GM12878 (cell line): ENCODE results near the gene FAM193B. TPM values are rescaled to one million over a fixed set of nuclear protein-coding genes. Genes with fewer than 3 reads are reported as not detected.

Experiments used
- ATAC-seq: fragments of 200-7000 bp; cut with Tn5 transposase; 3 replicates; pipeline ENCODE4 v1.9.1; 2020; ENCODE audit warnings: mild to moderate bottlenecking, moderate library complexity
- BruUV-seq: library from RNA; stranded (reverse); fragments of 400-500 nt; replicated peaks from 2 replicates; lab custom pipeline; 2021; lab: Mats Ljungman, UMichigan
- CTCF ChIA-PET: fragments of 300-600 bp; sonication (Branson Sonifier 250); formaldehyde crosslinking; extraction: SDS; loops from one replicate; lab custom pipeline; 2021; ENCODE audit warnings: inconsistent platforms; lab: Yijun Ruan, JAX
- POLR2A ChIA-PET: fragments of 350-600 bp; formaldehyde crosslinking; extraction: SDS; loops from one replicate; lab custom pipeline; 2021; ENCODE audit warnings: inconsistent platforms; lab: Charles Lee
- RAD21 ChIA-PET: fragments of 300-600 bp; sonication (Branson Sonifier 250); formaldehyde crosslinking; loops from one replicate; lab custom pipeline; 2023; ENCODE audit warnings: antibody characterized with exemption; ENCODE audit not compliant: unreplicated experiment; lab: Charles Lee
- SMC1A ChIA-PET: fragments of 300-600 bp; sonication (Branson Sonifier 250); formaldehyde crosslinking; loops from one replicate; lab custom pipeline; 2023; ENCODE audit not compliant: unreplicated experiment, uncharacterized antibody; lab: Charles Lee
- DNase-seq: peaks from one replicate; pipeline ENCODE4 v3.0.0-alpha.2; 2011; ENCODE audit warnings: low read depth, low spot score
- FAIRE-seq: peaks from 3 replicates; lab custom pipeline; 2011; peaks lifted over from hg19 to GRCh38; lab: Jason Lieb, UNC
- H2AFZ ChIP-seq: 2 replicates; pipeline ENCODE4 v1.6.0; 2011; ENCODE audit warnings: low read depth, low read length, control low read depth; ENCODE audit not compliant: control insufficient read depth
- H3K27ac ChIP-seq: 2 replicates; pipeline ENCODE4 v1.5.1; 2011; ENCODE audit warnings: control low read depth; ENCODE audit not compliant: control insufficient read depth, insufficient read depth
- H3K27me3 ChIP-seq, 2 experiments: replicated peaks in 1 of 2; 2 replicates each; pipeline versions ENCODE4 v1.6.0 to v1.6.1; 2011; ENCODE audit warnings: low read length in 1 of 2; ENCODE audit not compliant: control insufficient read depth in 2 of 2, insufficient read depth in 2 of 2
- H3K36me3 ChIP-seq, 2 experiments: 2 replicates each; pipeline ENCODE4 v1.5.1; 2011; ENCODE audit warnings: low read length in 1 of 2; ENCODE audit not compliant: control insufficient read depth in 2 of 2, insufficient read depth in 2 of 2
- H3K4me1 ChIP-seq: 2 replicates; pipeline ENCODE4 v1.6.1; 2011; ENCODE audit warnings: mild to moderate bottlenecking, low read length, moderate library complexity, mixed read lengths; ENCODE audit not compliant: control insufficient read depth, insufficient read depth
- H3K4me2 ChIP-seq: 2 replicates; pipeline ENCODE4 v1.6.0; 2011; ENCODE audit warnings: control low read depth; ENCODE audit not compliant: control insufficient read depth, insufficient read depth
- H3K4me3 ChIP-seq: fragments of 200-600 bp; sonication (generic); 2 replicates; pipeline ENCODE4 v1.5.1; 2016
- H3K79me2 ChIP-seq: 2 replicates; pipeline ENCODE4 v1.6.0; 2011; ENCODE audit warnings: low read length; ENCODE audit not compliant: control insufficient read depth, insufficient read depth
- H3K9ac ChIP-seq: 2 replicates; pipeline ENCODE4 v1.8.0; 2011; ENCODE audit warnings: low read length, control low read depth, mixed read lengths; ENCODE audit not compliant: control insufficient read depth, insufficient read depth
- H3K9me3 ChIP-seq: replicated peaks from 3 replicates; pipeline ENCODE4 v1.5.1; 2011; ENCODE audit warnings: mild to moderate bottlenecking, low read length; ENCODE audit not compliant: control insufficient read depth, insufficient read depth
- H4K20me1 ChIP-seq: 2 replicates; pipeline ENCODE4 v1.6.0; 2011; ENCODE audit not compliant: control insufficient read depth, insufficient read depth
- BMI1 ChIP-seq: fragments of 450-650 bp; IDR thresholded peaks from 2 replicates; pipeline ENCODE4 v1.6.1; 2016; ENCODE audit warnings: mild to moderate bottlenecking, moderate library complexity, borderline replicate concordance
- CHD1 ChIP-seq: IDR thresholded peaks from 2 replicates; pipeline ENCODE4 v1.6.1; 2012; ENCODE audit warnings: low read depth, low read length, improper control_type of control experiment
- CHD4 ChIP-seq: fragments of 200-600 bp; sonication (generic); IDR thresholded peaks from 2 replicates; pipeline ENCODE4 v1.6.1; 2016; ENCODE audit warnings: mild to moderate bottlenecking
- CTCF ChIP-seq, 3 experiments: IDR thresholded peaks in 2 of 3; conservative IDR thresholded peaks in 1 of 3; 2 replicates each; pipeline ENCODE4 v1.5.1; 2011; ENCODE audit warnings: low read depth in 3 of 3, low read length in 3 of 3, mild to moderate bottlenecking in 3 of 3, control low read depth in 2 of 3, moderate library complexity in 2 of 3, inconsistent platforms in 1 of 3, mixed read lengths in 1 of 3; ENCODE audit not compliant: control insufficient read depth in 2 of 3, insufficient read depth in 1 of 3; ENCODE audit errors: extremely low read depth in 1 of 3
- E2F8 ChIP-seq: fragments of 450-650 bp; IDR thresholded peaks from 2 replicates; pipeline ENCODE4 v1.6.1; 2018; ENCODE audit warnings: mild to moderate bottlenecking, low read depth, moderate library complexity; ENCODE audit not compliant: partially characterized antibody
- EED ChIP-seq: sonication (generic); IDR thresholded peaks from 2 replicates; pipeline ENCODE4 v1.6.1; 2016; ENCODE audit warnings: antibody characterized with exemption, low read depth
- HDAC2 ChIP-seq: fragments of 200-600 bp; sonication (generic); IDR thresholded peaks from 2 replicates; pipeline ENCODE4 v1.6.1; 2017
- IRF4 ChIP-seq: IDR thresholded peaks from 2 replicates; pipeline ENCODE4 v1.6.1; 2011; ENCODE audit warnings: low read depth, low read length
- MTA3 ChIP-seq: IDR thresholded peaks from 2 replicates; pipeline ENCODE4 v1.6.1; 2012; ENCODE audit warnings: low read length, inconsistent platforms, borderline replicate concordance
- NRF1 ChIP-seq: conservative IDR thresholded peaks from 2 replicates; pipeline ENCODE4 v1.6.1; 2011; ENCODE audit warnings: mild to moderate bottlenecking, low read depth, low read length, improper control_type of control experiment
- RAD51 ChIP-seq: fragments of 450-650 bp; IDR thresholded peaks from 2 replicates; pipeline ENCODE4 v1.6.1; 2016; ENCODE audit warnings: moderate library complexity, mild to moderate bottlenecking, inconsistent platforms
- RBBP5 ChIP-seq: fragments of 200-600 bp; sonication (generic); conservative IDR thresholded peaks from 2 replicates; pipeline ENCODE4 v1.6.1; 2016
- REST ChIP-seq: IDR thresholded peaks from 2 replicates; pipeline ENCODE4 v1.6.1; 2012; ENCODE audit warnings: mild to moderate bottlenecking, low read depth, low read length
- SIX5 ChIP-seq: IDR thresholded peaks from 2 replicates; pipeline ENCODE4 v1.6.1; 2011; ENCODE audit warnings: mild to moderate bottlenecking, low read depth, low read length, moderate library complexity; ENCODE audit not compliant: severe bottlenecking
- SRF ChIP-seq, 2 experiments: IDR thresholded peaks; 2 replicates each; pipeline ENCODE4 v1.6.1; 2011; ENCODE audit warnings: low read depth in 2 of 2, low read length in 2 of 2, mild to moderate bottlenecking in 1 of 2, moderate library complexity in 1 of 2
- TCF7 ChIP-seq: IDR thresholded peaks from 2 replicates; pipeline ENCODE4 v1.6.1; 2014; ENCODE audit warnings: antibody characterized with exemption, borderline replicate concordance
- ZNF217 ChIP-seq: fragments of 450-650 bp; IDR thresholded peaks from 2 replicates; pipeline ENCODE4 v1.6.1; 2017; ENCODE audit warnings: antibody characterized with exemption, mild to moderate bottlenecking
- ZNF274 ChIP-seq: IDR thresholded peaks from one replicate; pipeline ENCODE4 v1.8.0; 2011; ENCODE audit not compliant: insufficient read length, insufficient read depth
- WGBS: methylation state at CpG from one replicate; pipeline ENCODE4 v1.1.6; 2016; ENCODE audit warnings: low lambda C conversion rate; ENCODE audit not compliant: insufficient replicate concordance, insufficient coverage; ENCODE audit errors: missing lambda C conversion rate; 5-methylcytosine and 5-hydroxymethylcytosine counted together
- in situ Hi-C: fragments of 300-500 bp; cut with MboI; formaldehyde crosslinking; loops from 9 replicates; pipeline ENCODE4 v1.14.3; 2018; ENCODE audit warnings: mixed read lengths
- intact Hi-C: fragments of 100-400 bp; cut with micrococcal nuclease; formaldehyde crosslinking; loops from one replicate; pipeline ENCODE4 v1.14.2; 2022; ENCODE audit not compliant: unreplicated experiment
- polyA plus RNA-seq, 11 experiments: library from polyadenylated mRNA; depleted of rRNA in 4 of 11; unstranded in 6 of 11; stranded (reverse) in 5 of 11; fragments of >200 nt; fragmentation: Nextera tagmentation in 4 of 11; fragmentation: Illumina TruSeq in 1 of 11; extraction: Ambion mirVana in 4 of 11; extraction: Trizol in 1 of 11; gene quantifications; 1 replicate in 1 of 11; 2 replicates in 10 of 11; pipeline versions ENCODE4 v1.2.1 to v1.2.3, GENCODE V29; 2011 to 2016; ENCODE audit warnings: inconsistent platforms in 2 of 11, missing spikeins in 2 of 11, low read depth in 1 of 11
- total RNA-seq, 4 experiments: library from RNA; depleted of rRNA in 3 of 4; stranded (reverse); fragments of >200 nt in 3 of 4; fragmentation: Illumina TruSeq in 1 of 4; extraction: Trizol in 1 of 4; gene quantifications; 2 replicates each; pipeline versions ENCODE4 v1.2.1 to v1.2.3, GENCODE V29; 2013 to 2021

The FAM193B gene
- total and polyA plus RNA-seq, 10 of the 15 experiments (the other 5 are each of a cell fraction or from before 2014, with no cell fraction given) = 3.3 to 47.0 (median 25.1) TPM

GRCh38 chr5:177487975-177488374 lies 66.4 kb downstream of the FAM193B start:
- SMC1A ChIA-PET = interaction anchor here (0.5 kb wide), 1 partner anchor 27 kb away, joined by 3 read pairs; no protein-coding TSS in a partner anchor
- CTCF ChIA-PET = interaction anchor here (1.5 to 2.0 kb wide), 2 partner anchors 13 to 98 kb away, joined by 5 to 8 read pairs; no protein-coding TSS in a partner anchor
- in situ Hi-C loops (no loop called here), intact Hi-C loops (no loop called here)
- 83% methylated on average over 15 of the region's 15 CpGs for WGBS
- ATAC-seq (peak; percentile 39; the same call in 1 of the 3 replicates), DNase-seq (no peak), FAIRE-seq (no peak)
- no peaks in the 10 kb centered on the region for H3K27me3 ChIP-seq
- H3K4me2 ChIP-seq = no peak overlapping the region
- H3K27ac ChIP-seq = no peak overlapping the region
- no peaks in the 10 kb centered on the region for H4K20me1 ChIP-seq
- no TSS peak for BruUV-seq
- no peaks in the 10 kb centered on the region for H3K79me2 ChIP-seq
- POLR2A ChIA-PET = interaction anchor here (0.5 kb wide), 1 partner anchor 22 kb away, joined by 3 read pairs; no protein-coding TSS in a partner anchor
- H3K9me3 ChIP-seq = no peaks in the 10 kb centered on the region
- no peaks in the 10 kb centered on the region for H3K4me1 ChIP-seq
- no peak overlapping the region for H3K4me3 ChIP-seq
- H3K36me3 ChIP-seq = peaks cover 0 to 6% of the 10 kb centered on the region in 2 experiments; a peak in 2 of 4 replicates
- RAD21 ChIA-PET = no interaction called here
- no peak overlapping the region for H2AFZ ChIP-seq
- H3K9ac ChIP-seq = no peak overlapping the region
- TF ChIP-seq RBBP5 (no peak), SIX5 (no peak), E2F8 (no peak), TCF7 (no peak), NRF1 (no peak), BMI1 (no peak), CTCF (IDR thresholded peaks at IDR 0.05 in 2 of 3, conservative IDR thresholded peaks at IDR 0.05 in 1 of 3; ENCODE audit: control insufficient read depth in 2 of 3, extremely low read depth in 1 of 3, insufficient read depth in 1 of 3, low read depth in 3 of 3, low read length in 3 of 3) (peak in 1 of 3 experiments; percentile 21; a peak in 1 of 6 replicates), ZNF274 (no peak), EED (no peak), REST (no peak), HDAC2 (no peak), MTA3 (no peak), RAD51 (no peak), ZNF217 (no peak), IRF4 (no peak), CHD1 (no peak), CHD4 (no peak), SRF (IDR thresholded peaks at IDR 0.05; ENCODE audit: low read depth in 2 of 2, low read length in 2 of 2) (no peak)
